Cardiac fibroblast (primary cell): Measurements from ENCODE around the gene OPRD1.

Experiments used
- DNase-seq, 2 donors: peaks; one replicate each; pipeline versions ENCODE4 v3.0.0 to v3.0.0-alpha.2; 2010; ENCODE audit warnings: low read depth in 2 of 2
- H3K4me3 ChIP-seq, 2 donors: replicated peaks in 1 of 2; 1 replicate in 1 of 2; 2 replicates in 1 of 2; pipeline ENCODE4 v1.5.1; 2011; ENCODE audit warnings: low read depth in 2 of 2, low read length in 2 of 2, mild to moderate bottlenecking in 2 of 2, moderate library complexity in 1 of 2
- CTCF ChIP-seq: IDR thresholded peaks from one replicate; pipeline ENCODE4 v1.5.1; 2011; ENCODE audit warnings: low read depth, mild to moderate bottlenecking, low read length, inconsistent platforms

The OPRD1 gene

GRCh38 chr1:28855969-28856368 is 44.0 kb downstream of the OPRD1 start:
- DNase-seq = no peak
- H3K4me3 ChIP-seq = no peak overlapping the region
- no peak for TF ChIP-seq CTCF

- DNase-seq = peak; percentile 7 to 26
- H3K4me3 ChIP-seq = no peak overlapping the region
- TF ChIP-seq CTCF = no peak
Measured at GRCh38 chr1:28860332-28861073, 48.5 kb downstream of the OPRD1 start.

GRCh38 chr1:28862571-28863403 is 50.8 kb downstream of the OPRD1 start:
- TF ChIP-seq CTCF = no peak
- no peak for DNase-seq

GRCh38 chr1:28864695-28865094 is 52.7 kb downstream of the OPRD1 start:
- no peak for DNase-seq
- no peak for TF ChIP-seq CTCF
- H3K4me3 ChIP-seq = no peak overlapping the region

More at GRCh38 chr1:28862571-28863403, 50.8 kb downstream of the OPRD1 start:
- no peak overlapping the region for H3K4me3 ChIP-seq

GRCh38 chr1:28865997-28866650 is 54.2 kb downstream of the OPRD1 start:
- H3K4me3 ChIP-seq = no peak overlapping the region
- no peak for DNase-seq
- no peak for TF ChIP-seq CTCF

GRCh38 chr1:28867850-28868249 is 55.9 kb downstream of the OPRD1 start:
- no peak overlapping the region for H3K4me3 ChIP-seq
- TF ChIP-seq CTCF = no peak
- no peak for DNase-seq
